Stimulated activated CD4-positive, alpha-beta T cell treated with anti-CD3 and anti-CD28 coated beads, Interleukin-4, amount 100 ng/mL, for 1 hour (primary cell): Measurements from ENCODE around the gene GRAMD1A.
"Not testable (repeated sequence)": the region's sequence is repeated elsewhere in the genome, so short reads cannot be mapped to it uniquely, and the experiment has no call there.

ENCODE experiments used
- DNase-seq: peaks from one replicate; pipeline ENCODE4 v3.0.0-alpha.2; 2020

The GRAMD1A gene

DNA sequence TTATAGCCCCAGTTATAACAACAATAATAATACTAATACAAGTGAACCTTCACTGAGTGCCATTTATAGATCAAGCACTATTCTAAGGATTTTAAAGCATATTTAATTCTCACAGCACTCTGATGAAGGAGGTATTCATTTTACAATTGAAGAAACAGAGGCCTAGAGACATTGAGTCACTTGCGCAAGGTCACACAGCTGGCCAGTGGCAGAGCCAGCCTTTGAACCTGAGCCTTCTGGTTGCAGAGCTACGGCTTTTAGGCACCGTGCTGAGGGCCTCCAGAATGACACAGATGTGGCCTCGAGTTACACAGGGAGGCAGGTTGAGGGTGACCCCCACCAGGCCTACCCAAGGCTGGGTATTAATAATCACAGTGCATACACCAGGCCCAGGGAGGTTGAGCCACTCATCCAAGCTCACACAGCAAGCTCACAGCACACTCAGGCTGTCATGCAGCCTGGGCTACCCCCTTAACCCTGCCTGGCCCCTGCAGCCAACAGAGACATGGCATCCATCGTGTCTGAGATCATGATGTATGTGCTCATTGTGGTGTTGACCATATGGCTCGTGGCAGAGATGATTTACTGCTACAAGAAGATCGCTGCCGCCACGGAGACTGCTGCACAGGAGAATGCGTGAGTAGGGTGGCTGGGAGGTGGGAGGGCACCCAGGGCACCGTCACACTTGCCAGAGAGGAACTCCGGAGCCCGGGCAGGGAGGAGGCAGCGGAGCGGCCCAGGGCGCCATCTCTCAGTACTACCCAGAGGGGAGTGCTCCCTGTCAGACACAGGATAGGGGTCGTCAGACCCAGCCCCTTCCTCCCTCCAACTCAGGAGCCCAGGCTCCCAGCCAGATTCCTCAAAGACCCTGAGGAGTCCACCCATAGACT, 38.7 kb downstream of the GRAMD1A start:
- DNase-seq: no peak

DNA sequence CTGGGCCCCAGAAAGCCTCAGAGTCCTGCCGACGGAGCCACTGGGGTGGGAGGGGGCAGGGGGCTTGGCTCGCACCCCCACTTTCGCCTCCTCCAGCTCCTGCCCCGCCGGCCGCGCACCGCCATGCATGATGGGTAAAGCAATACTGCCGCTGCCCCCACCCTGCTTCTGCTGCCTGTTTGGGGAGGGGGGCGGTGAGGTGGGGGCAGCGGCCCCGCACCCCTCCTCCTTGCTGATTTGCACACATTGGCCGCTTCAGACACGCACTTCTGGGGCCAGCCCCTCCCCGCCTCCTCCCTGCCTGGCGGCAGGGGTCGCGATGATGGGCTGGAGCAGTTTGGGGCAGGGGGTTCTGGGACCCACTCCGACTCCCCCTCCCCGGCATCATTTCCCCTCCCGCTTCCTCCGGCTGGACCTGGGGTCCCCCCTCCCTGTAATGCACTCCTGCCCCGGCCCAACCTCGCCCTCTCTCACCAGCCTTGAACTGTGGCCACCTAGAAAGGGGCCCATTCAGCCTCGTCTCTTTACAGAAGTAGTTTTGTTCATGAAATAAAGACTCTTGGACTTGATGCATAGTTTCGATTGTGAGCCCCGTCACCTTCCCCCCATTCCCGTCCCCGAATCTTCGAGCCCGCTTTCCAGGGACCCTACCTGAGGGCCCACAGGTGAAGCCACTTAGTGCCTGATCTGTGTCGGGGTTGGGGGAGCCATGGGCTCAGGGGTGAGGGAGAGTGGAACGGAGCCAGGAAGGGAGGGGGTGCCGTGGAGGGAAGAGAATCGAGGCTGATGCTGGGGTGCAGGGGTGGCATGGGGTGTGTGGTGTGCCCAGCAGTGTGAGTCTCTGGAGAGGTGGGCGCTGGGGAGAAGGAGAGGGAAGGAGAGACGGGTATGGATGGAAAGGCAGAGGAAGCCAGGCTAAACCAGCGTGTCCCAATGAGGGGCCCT, 40.0 kb downstream of the GRAMD1A start:
- DNase-seq: no peak

DNA sequence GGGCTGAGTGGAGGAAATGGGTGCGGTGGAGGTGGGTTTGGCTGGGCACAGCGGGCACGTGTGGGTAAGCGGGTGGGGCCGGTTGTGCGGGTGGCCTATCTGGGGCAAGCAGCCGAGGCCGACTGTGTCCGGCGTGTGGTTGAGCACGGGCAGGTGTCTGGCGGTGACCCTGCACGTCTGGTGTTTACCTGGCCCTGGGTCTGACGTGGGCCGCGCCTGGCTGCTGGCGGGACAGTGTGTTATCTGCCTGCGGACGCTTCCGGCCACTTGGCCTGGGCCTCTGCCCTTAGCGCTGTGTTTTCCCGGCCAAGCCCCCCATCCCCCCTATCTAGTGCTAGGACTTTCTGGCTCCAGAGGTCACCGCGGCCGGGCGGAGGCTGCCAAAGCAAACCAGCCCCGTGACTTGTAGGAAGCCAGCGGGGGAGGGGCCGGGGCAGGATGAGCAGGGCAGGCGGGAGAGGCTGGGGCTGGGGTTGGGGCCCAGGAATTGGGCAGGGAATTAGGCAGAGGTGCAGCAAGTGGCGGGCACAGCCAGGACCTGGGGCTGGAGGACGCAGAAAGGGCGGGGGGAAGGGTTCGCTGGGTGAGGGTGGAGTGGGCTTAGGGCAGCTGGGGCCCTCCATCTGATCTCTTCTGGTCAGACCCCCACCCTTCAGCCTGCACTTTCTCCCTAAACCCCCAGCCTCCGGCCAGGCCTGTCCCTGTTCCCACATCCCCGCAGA, 40.9 kb downstream of the GRAMD1A start:
- peak; percentile 45 for DNase-seq

GRCh38 chr19:35041548-35042055, 41.5 kb downstream of the GRAMD1A start, which contains the start of gene HPN:
HPN (plus strand) TSS chr19:35041721; CDS start chr19:35042507, 786 bp downstream.
- DNase-seq: no peak

GRCh38 chr19:35042056-35042730, 42.1 kb downstream of the GRAMD1A start:
- no peak for DNase-seq

DNA sequence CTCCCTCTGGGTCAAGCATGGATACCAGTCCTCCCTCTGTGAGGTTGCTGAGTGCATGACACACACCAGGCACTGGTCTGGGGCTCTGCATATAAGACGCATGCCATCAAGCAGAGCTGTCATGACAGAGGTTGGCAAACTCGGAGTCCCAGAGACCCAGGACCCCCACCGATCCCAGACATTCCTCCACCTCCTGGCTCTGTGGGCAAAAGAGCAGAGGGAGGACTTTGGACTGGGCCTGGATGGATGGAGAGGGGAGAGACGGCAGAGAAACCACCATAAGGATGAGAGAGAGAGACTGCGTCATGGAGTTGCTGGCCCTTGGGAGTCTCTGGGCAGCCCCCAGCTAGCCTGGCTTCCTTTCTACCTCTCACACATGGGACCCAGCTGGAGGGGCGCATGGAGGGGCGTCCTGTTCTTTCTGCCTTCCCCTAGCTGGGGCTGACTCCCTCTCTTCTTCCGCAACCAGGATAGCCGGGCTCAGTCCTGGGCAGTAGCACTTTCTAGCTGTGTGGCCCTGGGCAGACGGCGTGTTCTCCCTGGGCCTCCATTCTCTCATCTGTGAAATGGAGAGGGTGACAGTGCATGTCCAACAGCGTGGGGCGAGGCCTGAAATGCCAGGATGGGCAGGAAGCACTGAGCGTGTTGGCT, 43.0 kb downstream of the GRAMD1A start:
- no peak for DNase-seq

DNA sequence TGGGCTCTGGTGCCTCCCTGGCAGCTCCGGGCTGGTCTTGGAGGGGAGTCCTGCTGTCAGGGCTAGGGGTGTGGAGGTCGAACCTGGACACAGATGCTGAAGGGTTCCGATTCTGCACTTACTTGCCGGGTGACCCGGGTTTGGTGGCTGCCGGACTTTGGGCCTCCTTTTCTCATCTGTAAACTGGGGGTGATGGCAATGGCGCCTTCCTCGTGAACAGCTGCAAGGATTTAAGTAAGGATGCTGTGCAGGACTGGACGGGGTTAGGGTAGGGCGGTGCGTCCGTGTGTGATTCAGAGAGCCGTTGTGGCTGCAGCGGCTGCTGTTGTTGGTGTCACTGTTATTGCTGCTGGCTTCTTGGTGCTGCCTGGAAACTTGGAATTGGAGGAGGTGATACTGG, 43.8 kb downstream of the GRAMD1A start:
- no peak for DNase-seq

GRCh38 chr19:35044317-35045117, 44.4 kb downstream of the GRAMD1A start:
- peak; percentile 57 for DNase-seq

DNA sequence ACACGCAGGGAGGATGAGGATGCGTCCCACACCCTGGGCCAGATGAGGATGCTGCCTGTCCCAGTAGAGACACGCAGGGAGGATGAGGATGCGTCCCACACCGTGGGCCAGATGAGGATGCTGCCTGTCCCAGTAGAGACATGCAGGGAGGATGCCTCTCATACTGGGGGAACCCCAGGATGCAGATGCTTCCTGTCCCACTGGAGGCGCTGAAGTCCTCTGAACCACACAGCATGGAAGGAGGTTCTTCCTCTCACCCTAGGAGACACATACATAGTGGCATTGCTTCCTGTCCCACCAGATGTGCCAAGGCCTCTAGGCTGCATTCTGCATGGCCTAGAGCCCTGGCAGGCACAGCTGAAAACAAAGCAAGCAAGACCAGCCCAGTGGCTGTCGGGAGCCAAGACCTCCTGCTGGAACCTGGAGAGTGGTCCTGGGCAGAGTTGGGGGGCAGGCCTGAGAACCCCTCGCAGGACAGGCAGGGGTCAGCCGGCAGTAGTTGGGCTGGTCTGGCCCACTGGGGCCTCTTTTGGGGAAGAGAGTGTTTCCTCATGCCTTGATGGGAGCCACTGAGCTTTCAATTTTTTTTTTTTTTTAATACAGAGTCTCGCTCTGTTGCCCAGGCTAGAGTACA, 45.7 kb downstream of the GRAMD1A start:
- no peak for DNase-seq

GRCh38 chr19:35046461-35046860, 46.3 kb downstream of the GRAMD1A start:
- DNase-seq: no peak

GRCh38 chr19:35048911-35049411, 48.8 kb downstream of the GRAMD1A start:
- DNase-seq: no peak

DNA sequence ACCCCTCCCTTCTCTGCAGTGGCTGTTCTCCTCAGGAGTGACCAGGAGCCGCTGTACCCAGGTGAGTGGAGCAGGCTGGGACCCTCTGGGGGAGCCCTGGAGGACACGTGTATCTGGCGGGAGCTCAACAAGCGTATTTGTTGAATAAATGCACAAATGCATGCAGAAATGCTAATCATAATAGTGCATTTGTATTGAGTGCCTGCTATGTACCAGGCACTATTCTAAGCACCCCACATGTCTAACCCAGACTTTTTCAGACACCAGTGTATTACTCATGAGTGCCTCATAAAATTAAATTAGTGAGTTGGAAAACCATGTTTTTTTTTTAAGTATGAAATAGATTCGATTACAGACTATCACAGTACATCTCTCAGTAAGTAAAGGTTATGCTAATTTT, 49.3 kb downstream of the GRAMD1A start:
- no peak for DNase-seq

DNA sequence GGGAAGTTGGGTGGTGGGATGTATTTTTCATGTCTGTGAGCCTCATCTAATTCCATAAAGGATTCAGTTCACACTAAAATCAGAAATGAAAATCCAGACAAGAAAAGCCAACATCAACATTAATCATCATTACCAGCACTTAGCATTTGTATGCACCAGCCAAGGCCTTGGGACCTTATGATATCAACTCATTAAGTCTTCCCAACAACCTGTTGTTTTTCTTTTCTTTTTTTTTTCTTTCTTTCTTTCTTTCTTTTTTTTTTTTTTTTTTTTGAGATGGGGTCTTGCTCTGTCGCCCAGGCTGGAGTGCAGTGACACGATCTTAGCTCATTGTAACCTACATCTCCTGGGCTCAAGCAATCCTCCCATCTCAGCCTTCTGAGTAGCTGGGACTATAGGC, 50.5 kb downstream of the GRAMD1A start:
- not testable (repeated sequence) for DNase-seq

DNA sequence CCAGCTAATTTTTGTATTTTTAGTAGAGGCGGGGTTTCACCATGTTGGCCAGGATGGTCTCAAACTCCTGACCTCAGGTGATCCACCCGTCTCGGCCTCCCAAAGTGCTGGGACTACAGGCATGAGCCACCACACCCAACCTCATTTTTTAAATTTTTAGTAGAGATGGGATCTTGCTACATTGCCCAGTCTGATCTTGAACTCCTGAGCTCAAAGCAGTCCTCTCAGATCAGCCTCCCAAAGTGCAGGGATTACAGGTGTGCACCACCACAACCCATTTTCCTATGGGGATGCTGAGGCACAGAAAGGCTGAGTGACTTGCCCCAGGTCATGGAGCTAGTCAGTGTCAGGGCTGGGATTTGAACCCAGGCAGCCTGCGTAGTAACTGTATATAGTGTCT, 51.1 kb downstream of the GRAMD1A start:
- not testable (repeated sequence) for DNase-seq

GRCh38 chr19:35051796-35052195, 51.7 kb downstream of the GRAMD1A start:
- no peak for DNase-seq

GRCh38 chr19:35052599-35053190, 52.6 kb downstream of the GRAMD1A start:
- DNase-seq: no peak

DNA sequence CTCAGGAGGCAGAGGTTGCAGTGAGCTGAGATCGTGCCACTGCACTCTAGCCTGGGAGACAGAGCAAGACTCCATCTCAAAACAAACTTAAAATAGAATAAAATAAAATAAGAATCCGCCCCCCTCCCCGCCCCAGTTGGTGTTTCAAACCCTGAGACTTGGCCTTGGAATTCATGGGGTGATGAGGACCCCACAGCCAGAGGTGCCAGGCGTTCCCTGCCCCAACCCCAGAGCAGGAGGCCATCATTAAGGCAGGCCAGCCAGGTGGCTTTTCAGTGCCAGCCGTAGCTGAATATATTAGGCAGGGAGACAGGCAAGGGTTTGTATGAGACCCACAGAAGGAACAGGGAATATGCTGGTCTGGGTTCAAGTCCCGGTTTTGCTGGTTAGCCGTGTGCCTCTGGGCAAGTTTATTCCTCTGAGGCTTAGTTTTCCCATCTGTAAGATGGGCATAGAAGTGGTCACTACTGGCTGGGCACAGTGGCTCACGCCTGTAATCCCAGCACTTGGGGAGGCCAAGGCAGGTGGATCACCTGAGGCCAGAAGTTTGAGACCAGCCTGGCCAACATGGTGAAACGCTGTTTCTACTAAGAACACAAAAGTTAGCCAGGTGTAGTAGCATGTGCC, 53.7 kb downstream of the GRAMD1A start:
- no peak for DNase-seq

DNA sequence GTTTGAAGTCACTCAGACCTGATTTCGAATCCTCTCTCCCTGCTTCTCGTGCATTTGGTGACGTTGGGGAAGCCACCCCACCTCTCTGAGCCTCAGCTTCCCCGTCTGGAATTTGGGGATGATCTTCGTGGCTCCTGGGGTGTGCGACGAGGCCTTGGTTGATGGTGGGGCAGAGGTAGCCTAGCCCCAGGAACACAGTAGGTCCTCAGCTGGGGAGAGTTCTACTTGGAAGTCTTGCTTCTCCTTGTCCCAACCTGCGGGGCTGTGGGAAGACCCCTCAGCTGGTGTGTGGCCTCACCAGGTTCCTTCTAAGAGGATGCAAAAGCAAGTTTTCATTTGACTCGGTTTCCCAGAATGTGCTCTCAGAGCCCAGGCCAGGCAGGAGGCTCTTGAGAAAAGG, 54.5 kb downstream of the GRAMD1A start:
- DNase-seq: no peak

DNA sequence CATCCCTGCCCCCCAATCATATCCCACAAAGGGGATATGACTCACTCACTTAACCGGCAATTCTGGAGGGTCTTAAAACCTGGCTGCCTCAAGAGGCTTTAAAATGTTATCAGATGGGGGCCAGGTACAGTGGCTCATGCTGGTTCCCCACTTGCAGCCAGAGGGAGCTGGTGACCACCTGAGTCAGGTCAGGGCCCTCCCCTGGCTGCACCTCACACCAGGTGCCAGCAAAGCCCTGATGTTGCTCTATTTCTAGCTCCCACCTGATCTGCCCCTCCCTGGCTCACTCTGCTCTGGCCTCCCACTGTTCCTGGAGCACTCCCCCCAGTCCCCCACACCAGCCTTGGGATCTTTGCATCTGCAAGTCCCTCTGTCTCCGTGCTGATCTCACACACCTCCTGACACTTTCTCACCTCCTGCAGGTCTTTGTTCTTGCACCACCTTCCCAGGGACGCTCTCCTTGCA, 55.6 kb downstream of the GRAMD1A start:
- DNase-seq: no peak
